Adrenal gland (tissue), 5 donors: Measurements from ENCODE around the gene CDCA4.

Experiments
- POLR2A ChIP-seq, 2 donors: fragments of 450-650 bp; IDR thresholded peaks; one replicate each; pipeline ENCODE4 v1.6.1; 2017; ENCODE audit warnings: antibody characterized with exemption in 2 of 2, mild to moderate bottlenecking in 2 of 2, moderate library complexity in 1 of 2
- TF ChIP-seq, protein P1 (sequence below), 6 experiments: fragments of 450-650 bp in 4 of 6; fragments of 200-600 bp in 2 of 6; sonication (generic) in 1 of 6; IDR thresholded peaks; 1 replicate in 5 of 6; 2 replicates in 1 of 6; pipeline versions ENCODE4 v1.5.1 to v1.8.0; 2016 to 2021; ENCODE audit warnings: antibody characterized with exemption in 6 of 6, mild to moderate bottlenecking in 2 of 6, moderate library complexity in 1 of 6
- donor health status: DM: no; HTN: no; CAD: no.

DNA sequence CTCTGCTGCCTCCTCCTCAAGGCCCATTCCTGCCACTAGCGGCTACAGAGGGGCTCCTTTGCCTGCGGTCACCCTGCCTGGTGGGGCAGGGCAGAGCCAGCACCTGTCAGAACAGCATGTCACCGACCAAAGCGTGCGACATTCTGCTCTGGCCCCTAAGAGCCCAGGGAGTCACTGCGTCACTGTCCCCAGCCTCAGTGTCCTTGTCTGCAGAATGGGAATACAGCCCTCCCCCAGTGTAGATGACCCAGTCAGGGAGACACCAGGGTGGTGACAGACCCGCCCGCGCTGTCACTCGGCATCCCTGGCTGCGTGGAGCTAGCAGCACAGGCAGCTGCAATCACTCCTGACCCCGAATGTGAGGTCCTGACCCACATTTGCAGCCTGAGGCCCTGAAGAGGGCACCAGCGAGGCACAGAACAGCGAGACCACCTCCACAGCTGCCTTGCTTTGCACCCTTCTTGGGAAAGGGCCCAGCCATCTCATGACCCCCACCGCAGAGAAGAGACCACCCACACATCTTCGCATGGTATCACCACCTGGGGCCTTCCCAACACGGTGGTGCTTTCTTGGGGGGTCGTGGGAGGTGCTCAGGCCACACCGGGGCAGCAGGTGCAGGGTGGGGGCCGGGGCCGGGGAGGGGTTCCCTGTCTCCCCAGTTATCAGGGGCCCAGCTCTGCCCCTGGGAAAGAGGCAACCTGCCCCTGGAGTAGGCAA lies 45.2 kb downstream of the CDCA4 start:
- TF ChIP-seq, protein P1, sequence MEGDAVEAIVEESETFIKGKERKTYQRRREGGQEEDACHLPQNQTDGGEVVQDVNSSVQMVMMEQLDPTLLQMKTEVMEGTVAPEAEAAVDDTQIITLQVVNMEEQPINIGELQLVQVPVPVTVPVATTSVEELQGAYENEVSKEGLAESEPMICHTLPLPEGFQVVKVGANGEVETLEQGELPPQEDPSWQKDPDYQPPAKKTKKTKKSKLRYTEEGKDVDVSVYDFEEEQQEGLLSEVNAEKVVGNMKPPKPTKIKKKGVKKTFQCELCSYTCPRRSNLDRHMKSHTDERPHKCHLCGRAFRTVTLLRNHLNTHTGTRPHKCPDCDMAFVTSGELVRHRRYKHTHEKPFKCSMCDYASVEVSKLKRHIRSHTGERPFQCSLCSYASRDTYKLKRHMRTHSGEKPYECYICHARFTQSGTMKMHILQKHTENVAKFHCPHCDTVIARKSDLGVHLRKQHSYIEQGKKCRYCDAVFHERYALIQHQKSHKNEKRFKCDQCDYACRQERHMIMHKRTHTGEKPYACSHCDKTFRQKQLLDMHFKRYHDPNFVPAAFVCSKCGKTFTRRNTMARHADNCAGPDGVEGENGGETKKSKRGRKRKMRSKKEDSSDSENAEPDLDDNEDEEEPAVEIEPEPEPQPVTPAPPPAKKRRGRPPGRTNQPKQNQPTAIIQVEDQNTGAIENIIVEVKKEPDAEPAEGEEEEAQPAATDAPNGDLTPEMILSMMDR (IDR thresholded peaks at IDR 0.05), result no peak
- TF ChIP-seq POLR2A (IDR thresholded peaks at IDR 0.05), result no peak
